Smooth muscle cell (in vitro differentiated cells): Measurements from ENCODE around the gene TMEM131L. TPM values are rescaled to one million over a fixed set of nuclear protein-coding genes. Genes with fewer than 3 reads are reported as not detected.

Experiments used
- DNase-seq: peaks from one replicate; lab custom pipeline; 2025; ENCODE audit not compliant: unreplicated experiment; lab: John Stamatoyannopoulos, UW
- H2AFZ ChIP-seq: fragments of 200-600 bp; sonication (generic); 2 replicates; pipeline ENCODE4 v1.6.0; 2016; ENCODE audit warnings: antibody characterized with exemption, low read depth, mild to moderate bottlenecking
- H3F3A ChIP-seq: fragments of 200-600 bp; sonication (generic); 2 replicates; pipeline ENCODE4 v1.6.0; 2017; ENCODE audit warnings: antibody characterized with exemption, low read depth
- H3K27ac ChIP-seq: fragments of 200-600 bp; sonication (generic); 2 replicates; pipeline ENCODE4 v1.5.1; 2016; ENCODE audit warnings: low read depth, mild to moderate bottlenecking
- H3K27me3 ChIP-seq: fragments of 200-600 bp; sonication (generic); 2 replicates; pipeline ENCODE4 v1.6.1; 2016; ENCODE audit warnings: low read depth, mild to moderate bottlenecking
- H3K36me3 ChIP-seq: fragments of 200-600 bp; sonication (generic); 2 replicates; pipeline ENCODE4 v1.5.1; 2016; ENCODE audit warnings: low read depth
- H3K4me1 ChIP-seq: fragments of 200-600 bp; sonication (generic); 2 replicates; pipeline ENCODE4 v1.5.1; 2016; ENCODE audit warnings: low read depth
- H3K4me2 ChIP-seq: fragments of 200-600 bp; sonication (generic); 2 replicates; pipeline ENCODE4 v1.6.0; 2016; ENCODE audit warnings: mild to moderate bottlenecking
- H3K4me3 ChIP-seq: fragments of 200-600 bp; sonication (generic); 2 replicates; pipeline ENCODE4 v1.5.1; 2016; ENCODE audit warnings: mild to moderate bottlenecking
- H3K79me2 ChIP-seq: fragments of 200-600 bp; sonication (generic); 2 replicates; pipeline ENCODE4 v1.6.0; 2016; ENCODE audit warnings: low read depth, mild to moderate bottlenecking
- H3K9ac ChIP-seq: fragments of 200-600 bp; sonication (generic); 2 replicates; pipeline ENCODE4 v1.6.0; 2016; ENCODE audit warnings: low read depth
- H3K9me3 ChIP-seq: fragments of 200-600 bp; sonication (generic); replicated peaks from 2 replicates; pipeline ENCODE4 v1.5.1; 2016; ENCODE audit warnings: low read depth
- H4K20me1 ChIP-seq: fragments of 200-600 bp; sonication (generic); 2 replicates; pipeline ENCODE4 v1.6.0; 2016; ENCODE audit warnings: low read depth
- WGBS: methylation state at CpG from one replicate; pipeline ENCODE4 v1.1.7; 2016; ENCODE audit warnings: low lambda C conversion rate; 5-methylcytosine and 5-hydroxymethylcytosine counted together
- polyA plus RNA-seq: library from polyadenylated mRNA; unstranded; fragments of >200 nt; fragmentation: Nextera tagmentation; extraction: Ambion mirVana; gene quantifications from 2 replicates; pipeline ENCODE4 v1.2.1, GENCODE V29; 2016
- total RNA-seq: library from RNA; depleted of rRNA; stranded (reverse); fragments of >200 nt; gene quantifications from 2 replicates; pipeline ENCODE4 v1.2.3, GENCODE V29; 2014
- TF ChIP-seq, protein P1 (sequence below): fragments of 200-600 bp; sonication (generic); IDR thresholded peaks from 2 replicates; pipeline ENCODE4 v1.5.1; 2017; ENCODE audit warnings: borderline replicate concordance, mild to moderate bottlenecking, antibody characterized with exemption; ENCODE audit not compliant: insufficient read depth, poor library complexity, severe bottlenecking

TMEM131L gene
- total and polyA plus RNA-seq, 2 experiments from 2014 or later, result 4.3 to 6.7 TPM

DNA sequence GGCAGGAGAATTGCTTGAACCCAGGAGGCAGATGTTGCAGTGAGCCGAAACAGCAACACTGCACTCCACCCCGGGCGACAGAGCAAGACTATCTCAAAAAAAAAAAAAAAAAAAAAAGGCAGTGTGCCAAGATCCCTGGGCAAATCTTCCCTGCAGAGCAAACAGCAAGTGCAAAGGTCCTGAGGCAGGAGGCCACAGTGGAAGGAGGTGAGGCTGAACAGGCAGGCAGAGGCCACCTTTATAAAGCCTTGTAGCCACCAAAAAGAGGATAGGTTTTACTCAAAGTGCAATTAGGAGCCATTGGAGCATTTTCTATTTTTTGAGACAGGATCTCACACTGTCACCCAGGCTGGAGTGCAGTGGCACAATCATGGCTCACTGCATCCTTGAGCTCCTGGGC lies 172.8 kb downstream of the TMEM131L start:
- H3K27ac ChIP-seq, result no peak overlapping the region
- H3K9ac ChIP-seq, result no peak overlapping the region
- 97% methylated on average over 3 of the region's 3 CpGs for WGBS
- DNase-seq, result no peak
- no peaks in the 10 kb centered on the region for H3K4me1 ChIP-seq
- H3K4me3 ChIP-seq, result no peak overlapping the region
- H3K4me2 ChIP-seq, result no peak overlapping the region
- no peaks in the 10 kb centered on the region for H3F3A ChIP-seq
- H3K27me3 ChIP-seq, result no peaks in the 10 kb centered on the region
- TF ChIP-seq, protein P1, sequence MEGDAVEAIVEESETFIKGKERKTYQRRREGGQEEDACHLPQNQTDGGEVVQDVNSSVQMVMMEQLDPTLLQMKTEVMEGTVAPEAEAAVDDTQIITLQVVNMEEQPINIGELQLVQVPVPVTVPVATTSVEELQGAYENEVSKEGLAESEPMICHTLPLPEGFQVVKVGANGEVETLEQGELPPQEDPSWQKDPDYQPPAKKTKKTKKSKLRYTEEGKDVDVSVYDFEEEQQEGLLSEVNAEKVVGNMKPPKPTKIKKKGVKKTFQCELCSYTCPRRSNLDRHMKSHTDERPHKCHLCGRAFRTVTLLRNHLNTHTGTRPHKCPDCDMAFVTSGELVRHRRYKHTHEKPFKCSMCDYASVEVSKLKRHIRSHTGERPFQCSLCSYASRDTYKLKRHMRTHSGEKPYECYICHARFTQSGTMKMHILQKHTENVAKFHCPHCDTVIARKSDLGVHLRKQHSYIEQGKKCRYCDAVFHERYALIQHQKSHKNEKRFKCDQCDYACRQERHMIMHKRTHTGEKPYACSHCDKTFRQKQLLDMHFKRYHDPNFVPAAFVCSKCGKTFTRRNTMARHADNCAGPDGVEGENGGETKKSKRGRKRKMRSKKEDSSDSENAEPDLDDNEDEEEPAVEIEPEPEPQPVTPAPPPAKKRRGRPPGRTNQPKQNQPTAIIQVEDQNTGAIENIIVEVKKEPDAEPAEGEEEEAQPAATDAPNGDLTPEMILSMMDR, result no peak
- no peak overlapping the region for H2AFZ ChIP-seq
- H3K36me3 ChIP-seq, result no peaks in the 10 kb centered on the region
- no peaks in the 10 kb centered on the region for H3K9me3 ChIP-seq
- H4K20me1 ChIP-seq, result no peaks in the 10 kb centered on the region
- no peaks in the 10 kb centered on the region for H3K79me2 ChIP-seq

DNA sequence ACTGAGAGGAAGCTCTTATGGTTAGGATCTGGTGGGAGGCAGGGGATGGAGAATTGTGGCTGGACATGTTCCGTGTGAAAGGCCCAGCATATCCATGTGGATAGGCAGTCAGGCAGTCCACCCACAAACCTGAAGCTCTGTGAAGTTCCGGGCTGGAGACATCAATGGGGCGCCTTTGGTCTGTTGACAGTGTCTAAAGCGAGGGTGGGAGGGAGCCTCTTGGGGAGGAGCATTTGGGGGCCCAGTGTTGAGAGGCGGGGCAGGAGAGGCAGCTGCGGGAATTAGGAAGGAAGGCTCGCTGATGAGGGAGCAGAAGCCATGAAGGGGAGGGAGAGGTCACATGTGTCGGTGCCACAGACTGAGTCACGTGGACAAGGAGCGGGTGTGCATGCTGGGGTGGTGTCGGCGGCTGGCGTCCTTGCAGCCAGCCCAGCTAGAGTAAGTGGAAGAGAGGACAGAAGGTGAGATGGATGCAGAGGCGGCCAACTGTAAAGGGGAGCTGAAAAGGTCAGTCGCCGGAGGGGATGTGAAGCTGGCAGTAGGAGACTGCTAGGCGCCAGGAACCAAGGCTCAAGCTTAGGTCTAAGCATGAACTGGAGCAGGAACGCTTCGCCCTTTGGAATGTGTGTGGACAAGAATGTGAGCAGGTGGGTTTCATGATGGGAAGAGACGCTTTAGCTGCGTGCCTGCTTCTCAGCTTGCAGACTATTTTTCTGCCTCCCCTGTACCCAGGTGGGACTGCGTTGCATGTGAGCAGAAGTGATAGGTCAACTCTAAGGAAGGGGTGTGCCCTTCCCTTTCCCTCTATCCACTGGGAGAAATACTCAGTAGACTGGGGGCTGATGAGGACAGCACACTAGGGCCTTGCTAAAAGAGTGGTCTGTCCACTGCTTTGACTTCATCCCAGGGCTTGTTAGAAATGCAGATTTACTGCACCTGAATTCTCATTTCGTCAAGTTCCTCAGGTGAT lies 174.0 kb downstream of the TMEM131L start:
- Histone ChIP-seq H3K4me1 (no peaks in the 10 kb centered on the region), H3K4me2 (no peak overlapping the region), H4K20me1 (no peaks in the 10 kb centered on the region), H3K27ac (no peak overlapping the region), H3K79me2 (no peaks in the 10 kb centered on the region), H3K9ac (no peak overlapping the region), H2AFZ (no peak overlapping the region), H3K9me3 (no peaks in the 10 kb centered on the region), H3K36me3 (no peaks in the 10 kb centered on the region), H3F3A (no peaks in the 10 kb centered on the region), H3K27me3 (no peaks in the 10 kb centered on the region), H3K4me3 (no peak overlapping the region)
- DNase-seq, result no peak
- WGBS, result 86% methylated on average over 23 of the region's 23 CpGs
- TF ChIP-seq, protein P1, result no peak

DNA sequence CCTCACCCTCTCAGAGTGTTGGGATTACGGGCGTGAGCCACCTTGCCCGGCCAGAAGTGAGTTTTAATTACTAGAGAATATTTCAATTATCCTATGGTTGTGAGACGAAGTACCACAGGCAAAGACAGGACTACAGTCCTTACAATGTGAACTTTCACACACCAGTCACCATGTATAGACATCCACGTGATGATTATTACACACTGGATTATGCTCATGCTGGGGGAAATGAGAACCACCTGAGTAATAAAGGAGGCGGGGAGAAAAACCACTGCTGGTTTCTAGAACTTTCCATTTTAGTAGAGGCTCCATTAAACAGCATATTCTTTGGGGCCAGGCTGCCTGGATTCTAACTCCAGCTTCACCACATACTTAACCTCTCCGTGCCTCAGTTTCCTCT lies 175.4 kb downstream of the TMEM131L start:
- WGBS, result 90% methylated on average over 7 of the region's 7 CpGs
- Histone ChIP-seq H2AFZ (no peak overlapping the region), H3K4me1 (no peaks in the 10 kb centered on the region), H3K4me2 (no peak overlapping the region), H3K9me3 (no peaks in the 10 kb centered on the region), H3K79me2 (no peaks in the 10 kb centered on the region), H3K27me3 (no peaks in the 10 kb centered on the region), H3K9ac (no peak overlapping the region), H3K36me3 (no peaks in the 10 kb centered on the region), H3K27ac (no peak overlapping the region), H3F3A (no peaks in the 10 kb centered on the region), H4K20me1 (no peaks in the 10 kb centered on the region), H3K4me3 (no peak overlapping the region)
- TF ChIP-seq, protein P1, result no peak
- DNase-seq, result no peak
